HG02678 (cell line): Measurements from ENCODE around the gene FGFRL1.
"Not testable (repeated sequence)": the region's sequence is repeated elsewhere in the genome, so short reads cannot be mapped to it uniquely, and the experiment has no call there.

Experiments used
- ATAC-seq: cut with Tn5 transposase; IDR thresholded peaks from one replicate; pipeline ENCODE4 v1.9.1; 2021; ENCODE audit warnings: mild to moderate bottlenecking, moderate library complexity; ENCODE audit not compliant: unreplicated experiment

The FGFRL1 gene

GRCh38 chr4:1048773-1049590, 37.6 kb downstream of the FGFRL1 start:
- no peak for ATAC-seq

DNA sequence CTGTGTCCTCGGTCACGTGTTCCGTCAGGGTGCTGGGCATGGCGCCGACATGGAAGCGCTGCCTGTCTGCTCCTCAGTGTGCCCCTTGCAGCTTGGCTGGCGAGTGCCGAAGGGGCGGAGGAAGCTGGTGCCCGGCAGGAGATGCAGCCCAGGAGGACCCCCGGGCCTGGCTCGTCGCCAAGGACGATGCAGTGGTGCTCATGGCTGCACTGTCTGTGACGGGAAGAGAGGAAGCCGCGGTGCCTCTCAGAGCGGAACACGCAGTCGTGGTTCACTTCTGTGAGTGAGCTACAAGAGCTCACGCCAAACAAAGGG, 38.1 kb downstream of the FGFRL1 start:
- ATAC-seq: no peak

DNA sequence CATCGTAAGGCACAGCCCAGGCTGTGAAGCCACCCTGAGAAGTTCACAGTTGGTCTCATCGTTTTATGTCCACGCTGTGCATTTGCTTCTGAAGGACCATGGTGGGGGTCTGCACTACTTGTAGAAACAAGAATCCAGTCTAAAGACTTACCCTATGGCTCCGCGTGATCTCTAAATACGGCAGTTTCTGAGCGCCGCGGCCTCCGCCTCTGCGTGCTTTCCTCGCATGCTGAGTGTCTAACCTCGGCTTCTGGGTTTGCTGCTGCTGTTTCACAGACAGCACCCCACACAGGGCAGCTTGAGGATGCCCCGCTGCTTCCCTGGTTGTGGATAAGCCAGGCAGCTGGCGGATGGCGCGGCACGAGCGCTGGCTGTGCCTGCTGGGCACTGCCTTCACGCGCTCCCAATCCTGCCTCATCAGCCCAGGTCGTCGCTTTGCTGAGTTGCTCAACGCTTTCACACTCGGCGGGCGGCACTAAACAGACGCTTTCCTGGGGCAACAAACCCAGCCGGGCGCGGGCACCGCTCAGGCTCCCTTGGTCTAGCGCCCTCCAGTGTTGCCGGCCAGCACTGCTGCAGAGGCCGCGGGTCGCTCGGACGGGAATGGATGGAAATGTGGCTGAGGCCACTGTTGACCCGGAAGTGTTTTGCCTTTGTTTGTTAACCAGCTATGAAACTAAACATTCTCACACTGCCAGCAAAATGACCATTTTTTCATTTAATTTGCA, 39.2 kb downstream of the FGFRL1 start:
- no peak for ATAC-seq

DNA sequence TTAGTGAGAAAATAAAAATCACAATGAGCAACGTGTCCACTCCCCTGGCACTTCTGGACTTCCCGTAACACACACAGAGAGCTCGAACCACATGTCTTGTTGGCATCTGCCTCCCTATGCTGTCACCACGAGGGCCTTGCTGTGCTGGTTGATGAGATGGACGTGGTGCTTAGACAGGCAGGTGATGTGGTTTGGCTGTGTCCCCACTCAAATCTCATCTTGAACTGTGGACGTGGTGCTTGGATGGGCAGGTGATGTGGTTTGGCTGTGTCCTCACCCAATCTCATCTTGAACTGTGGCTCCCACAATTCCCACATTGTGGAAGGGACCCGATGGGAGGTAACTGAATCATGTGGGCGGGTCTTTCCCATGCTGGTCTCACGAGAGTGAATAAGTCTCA, 40.0 kb downstream of the FGFRL1 start:
- ATAC-seq: no peak

- no peak for ATAC-seq
Observed at GRCh38 chr4:1052231-1052671, 40.8 kb downstream of the FGFRL1 start.

DNA sequence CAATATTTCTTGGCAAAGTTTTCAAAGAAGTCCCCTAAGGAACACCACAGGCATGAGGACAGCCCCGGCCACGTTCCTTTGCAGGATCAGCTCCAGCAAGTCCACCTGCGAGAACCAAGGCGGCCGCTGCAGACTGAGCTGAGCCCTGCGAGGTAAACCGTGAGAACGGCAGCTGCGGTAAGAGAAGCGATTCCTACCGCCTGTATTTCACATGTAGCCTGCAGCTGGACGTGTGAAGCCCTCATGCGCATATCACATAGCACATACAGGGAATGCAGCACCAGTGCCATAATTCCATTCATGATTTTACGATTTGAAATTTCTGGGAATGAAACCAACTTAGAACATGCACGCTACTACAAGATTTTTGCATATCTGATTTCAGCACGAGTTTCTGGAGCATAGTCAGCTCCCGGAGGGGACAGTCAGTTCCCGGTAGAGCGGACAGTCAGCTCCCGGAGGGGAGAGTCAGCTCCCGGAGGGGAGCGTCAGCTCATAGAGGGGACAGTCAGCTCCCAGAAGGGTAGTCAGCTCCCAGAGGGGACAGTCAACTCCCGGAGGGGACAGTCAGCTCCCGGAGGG, 41.7 kb downstream of the FGFRL1 start:
- no peak for ATAC-seq

- not testable (repeated sequence) for ATAC-seq
Observed at GRCh38 chr4:1053891-1054290, 42.5 kb downstream of the FGFRL1 start.

- not testable (repeated sequence) for ATAC-seq
Observed at GRCh38 chr4:1054696-1055242, 43.3 kb downstream of the FGFRL1 start.

- ATAC-seq: not testable (repeated sequence)
Observed at GRCh38 chr4:1055243-1055701, 43.8 kb downstream of the FGFRL1 start.

DNA sequence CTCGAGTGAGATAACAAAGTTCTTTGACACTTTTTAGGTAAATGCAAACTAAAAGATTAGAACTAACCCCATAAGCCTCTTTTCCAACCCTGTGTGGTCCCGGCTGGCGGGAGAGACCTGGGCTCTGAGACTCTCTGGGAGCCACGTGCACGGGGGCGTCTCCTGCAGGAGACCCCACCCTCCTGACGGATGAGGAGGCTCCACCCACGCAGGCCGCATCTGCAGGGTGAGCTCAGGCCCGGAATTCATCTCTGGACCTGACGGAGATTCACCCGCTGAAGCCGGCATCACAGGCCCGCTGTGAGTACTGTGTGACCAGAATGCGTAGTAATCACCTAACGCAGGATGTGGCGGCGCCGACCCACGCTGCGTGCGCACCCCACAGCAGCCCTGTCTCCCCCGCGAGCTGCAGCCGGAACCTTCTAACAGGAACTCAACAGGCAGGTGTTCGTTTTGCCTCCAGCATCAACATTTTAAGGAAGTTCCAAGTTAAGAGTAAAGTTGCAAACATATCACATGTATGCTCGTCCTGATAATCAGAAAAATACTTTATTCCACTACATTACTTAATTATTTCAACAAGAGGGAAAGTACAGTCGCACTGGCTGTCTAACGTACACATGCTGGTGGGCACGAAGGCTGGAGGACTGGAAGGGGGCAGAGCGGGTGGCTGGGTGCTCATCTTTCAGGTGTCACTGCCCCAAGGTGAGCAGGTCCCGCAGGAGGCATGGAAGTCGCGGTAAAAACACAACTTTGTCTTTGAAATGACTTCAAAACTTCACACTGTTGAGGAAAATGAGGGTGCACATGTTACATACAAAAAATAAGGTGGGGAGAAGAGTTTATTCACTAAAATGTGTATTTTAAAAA, 44.5 kb downstream of the FGFRL1 start:
- no peak for ATAC-seq

- ATAC-seq: no peak
Observed at GRCh38 chr4:1056671-1057402, 45.4 kb downstream of the FGFRL1 start.

DNA sequence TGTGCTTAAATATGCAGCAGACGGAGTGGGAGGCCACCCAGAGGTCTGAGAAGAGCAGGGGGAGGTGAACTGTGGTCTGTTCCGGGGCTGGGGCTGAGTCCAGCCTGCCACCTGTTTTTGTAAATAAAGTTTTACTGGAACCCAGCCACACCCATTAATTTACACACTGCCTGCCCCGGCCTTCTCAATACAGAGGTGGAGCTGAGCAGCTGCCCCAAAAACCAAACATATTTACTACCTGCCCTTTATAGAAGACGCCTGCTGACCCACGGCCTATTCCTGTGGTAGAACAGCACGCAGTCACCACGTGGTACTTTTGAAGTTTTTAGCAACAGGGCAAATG, 45.9 kb downstream of the FGFRL1 start:
- ATAC-seq: no peak

- ATAC-seq: no peak
Observed at GRCh38 chr4:1058198-1058996, 47.0 kb downstream of the FGFRL1 start.

DNA sequence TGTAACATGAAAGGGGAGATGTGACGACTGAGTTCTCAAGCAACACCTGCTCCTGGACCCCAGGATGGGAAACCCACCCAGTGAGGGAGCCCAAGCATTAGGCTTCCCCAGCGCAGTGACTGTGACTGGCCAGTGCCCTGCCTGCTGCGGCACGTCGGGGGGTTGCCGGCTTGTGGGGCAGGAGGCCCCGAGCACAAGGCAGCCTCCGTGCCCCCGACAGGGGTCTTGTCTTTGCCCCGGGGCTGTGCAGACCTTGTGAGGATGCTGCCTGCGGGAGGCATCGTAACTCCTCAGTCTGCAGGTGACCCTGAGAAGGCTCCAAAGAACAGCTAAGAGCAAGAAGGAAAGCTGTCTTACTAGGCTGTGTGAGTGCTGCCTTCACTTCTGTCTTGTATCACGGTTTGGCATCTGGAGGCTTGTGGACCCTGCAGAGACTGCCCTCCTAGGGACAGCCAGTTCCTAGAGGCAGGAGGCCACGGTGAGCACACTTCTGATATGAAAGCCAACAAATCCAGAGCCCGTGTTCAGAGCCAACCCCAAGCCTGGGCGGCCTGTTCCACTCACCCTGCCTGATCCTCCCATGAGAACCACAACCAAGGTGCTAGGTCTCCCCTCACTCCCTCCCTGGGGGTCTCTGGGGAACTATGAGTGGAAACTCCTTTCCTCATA, 47.7 kb downstream of the FGFRL1 start:
- no peak for ATAC-seq

DNA sequence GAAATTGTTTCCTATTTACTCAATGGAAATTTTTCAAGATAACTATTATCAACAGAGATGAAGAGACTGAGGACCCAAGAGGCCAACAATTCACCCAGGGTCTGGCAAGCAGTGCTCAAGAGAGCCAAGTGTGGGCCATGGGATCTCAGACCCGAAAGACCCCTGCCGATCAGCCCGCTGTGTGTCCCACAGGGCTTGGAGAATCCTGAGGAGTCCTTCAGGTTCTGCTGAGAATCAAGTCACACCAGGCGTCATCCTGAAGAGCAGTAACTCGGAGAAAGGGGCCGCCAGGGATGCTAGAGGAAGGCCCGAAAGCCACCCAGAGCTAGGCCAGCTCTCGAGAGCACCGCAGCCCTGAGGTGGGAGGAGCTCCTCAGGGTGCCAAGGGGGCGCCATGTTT, 48.7 kb downstream of the FGFRL1 start:
- no peak for ATAC-seq

- ATAC-seq: no peak
Observed at GRCh38 chr4:1060621-1061020, 49.2 kb downstream of the FGFRL1 start.

GRCh38 chr4:1061056-1061700, 49.8 kb downstream of the FGFRL1 start:
- ATAC-seq: no peak

GRCh38 chr4:1061760-1062159, 50.3 kb downstream of the FGFRL1 start:
- no peak for ATAC-seq
